Panc1 (cell line): ENCODE measurements around the gene DNAH7. TPM values are rescaled to one million over a fixed set of nuclear protein-coding genes. Genes with fewer than 3 reads are reported as not detected.

Experiments used
- ATAC-seq: fragments of 200-7000 bp; cut with Tn5 transposase; 2 replicates; pipeline ENCODE4 v1.9.1; 2020; ENCODE audit warnings: mild to moderate bottlenecking, moderate library complexity
- BruUV-seq: library from RNA; stranded (reverse); fragments of 400-500 nt; replicated peaks from 2 replicates; lab custom pipeline; 2021; lab: Mats Ljungman, UMichigan
- CTCF ChIA-PET: fragments of 300-600 bp; sonication (Branson Sonifier 250); formaldehyde crosslinking; loops from one replicate; lab custom pipeline; 2022; ENCODE audit warnings: antibody characterized with exemption; lab: Charles Lee
- POLR2A ChIA-PET: fragments of 300-600 bp; sonication (Branson Sonifier 250); formaldehyde crosslinking; loops from one replicate; lab custom pipeline; 2022; ENCODE audit warnings: antibody characterized with exemption; lab: Charles Lee
- DNase-seq: peaks from one replicate; pipeline ENCODE4 v3.0.0-alpha.2; 2010; ENCODE audit warnings: low read depth, low spot score
- H3K27ac ChIP-seq: 2 replicates; pipeline ENCODE4 v1.5.1; 2011; ENCODE audit warnings: mild to moderate bottlenecking, low read length, inconsistent platforms
- H3K27me3 ChIP-seq: fragments of 200-500 bp; sonication (Bioruptor generic); 2 replicates; pipeline ENCODE4 v1.6.0; 2014; ENCODE audit warnings: low read length, inconsistent platforms; ENCODE audit not compliant: control insufficient read depth, insufficient read depth
- H3K36me3 ChIP-seq: fragments of 200-500 bp; sonication (Bioruptor generic); 2 replicates; pipeline ENCODE4 v1.5.1; 2014; ENCODE audit warnings: inconsistent platforms, mild to moderate bottlenecking, low read length, moderate library complexity; ENCODE audit not compliant: control insufficient read depth, insufficient read depth
- H3K4me1 ChIP-seq: 2 replicates; pipeline ENCODE4 v1.5.1; 2011; ENCODE audit warnings: inconsistent platforms, mild to moderate bottlenecking, low read length, moderate library complexity; ENCODE audit not compliant: control insufficient read depth, insufficient read depth
- H3K4me3 ChIP-seq, 2 experiments: 2 replicates each; pipeline ENCODE4 v1.5.1; 2011 to 2012; ENCODE audit warnings: low read depth in 2 of 2, low read length in 2 of 2, mild to moderate bottlenecking in 2 of 2, inconsistent platforms in 1 of 2, moderate library complexity in 1 of 2
- H3K9me3 ChIP-seq: fragments of 200-500 bp; sonication (Bioruptor generic); 2 replicates; pipeline ENCODE4 v1.5.1; 2014; ENCODE audit warnings: low read depth, mild to moderate bottlenecking, inconsistent platforms, low read length, moderate library complexity; ENCODE audit not compliant: control insufficient read depth, insufficient read depth
- POLR2AphosphoS5 ChIP-seq: IDR thresholded peaks from 2 replicates; pipeline ENCODE4 v1.6.1; 2012; ENCODE audit warnings: mild to moderate bottlenecking, low read depth, low read length, moderate library complexity
- SIN3A ChIP-seq: IDR thresholded peaks from 2 replicates; pipeline ENCODE4 v1.6.1; 2012; ENCODE audit warnings: low read depth, mild to moderate bottlenecking, low read length, moderate library complexity, borderline replicate concordance; ENCODE audit not compliant: insufficient read depth
- TCF7L2 ChIP-seq: IDR thresholded peaks from 2 replicates; pipeline ENCODE4 v1.6.1; 2011; ENCODE audit warnings: mild to moderate bottlenecking, low read depth, low read length, inconsistent platforms
- in situ Hi-C: cut with HindIII; loops from 2 replicates; pipeline ENCODE4 v1.10.0; 2016; ENCODE audit warnings: low sequenced_read_pairs, low pct_unique_long_range_greater_than_20kb
- intact Hi-C: fragments of 100-400 bp; cut with micrococcal nuclease; formaldehyde crosslinking; loops from one replicate; pipeline ENCODE4 v1.10.0; 2022; ENCODE audit not compliant: unreplicated experiment
- total RNA-seq: library from RNA; stranded (reverse); gene quantifications from one replicate; pipeline ENCODE4 v1.2.1, GENCODE V29; 2021; ENCODE audit not compliant: unreplicated experiment
- TF ChIP-seq, protein P1 (sequence below), 2 experiments: IDR thresholded peaks; 2 replicates each; pipeline ENCODE4 v1.6.1; 2011 to 2012; ENCODE audit warnings: low read depth in 2 of 2, control low read depth in 1 of 2, low read length in 1 of 2, mild to moderate bottlenecking in 1 of 2, moderate library complexity in 1 of 2; ENCODE audit not compliant: insufficient read depth in 1 of 2
- TF ChIP-seq, protein P2 (sequence below): fragments of 450-650 bp; IDR thresholded peaks from 2 replicates; pipeline ENCODE4 v1.5.1; 2017; ENCODE audit warnings: mild to moderate bottlenecking

DNAH7 gene
- total RNA-seq, 1 experiment from 2014 or later, result 0.98 TPM

DNA sequence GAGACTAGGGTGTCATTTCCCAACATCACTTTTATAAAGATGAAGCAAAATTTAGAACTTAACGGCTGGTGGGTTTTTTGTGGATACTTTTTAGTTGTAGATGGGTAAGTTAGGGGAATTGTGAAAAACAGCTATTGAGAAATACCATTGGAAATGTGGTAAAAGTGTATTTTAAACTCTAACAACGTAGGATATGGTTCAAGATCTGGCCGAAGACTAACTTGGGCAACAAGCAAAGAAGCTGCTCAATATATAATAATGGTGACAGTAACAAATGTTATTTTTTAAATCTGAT lies 1.6 kb downstream of the DNAH7 start:
- POLR2A ChIA-PET, result no interaction called here
- Histone ChIP-seq H3K27me3 (no peaks in the 10 kb centered on the region; the same call in 1 of the 2 replicates), H3K27ac (no peak overlapping the region), H3K4me3 (no peak overlapping the region), H3K9me3 (no peaks in the 10 kb centered on the region), H3K4me1 (peaks cover 8% of the 10 kb centered on the region; the same call in 1 of the 2 replicates), H3K36me3 (no peaks in the 10 kb centered on the region)
- ATAC-seq (no peak), DNase-seq (no peak)
- TF ChIP-seq POLR2AphosphoS5, result no peak
- no peak for TF ChIP-seq TCF7L2
- TF ChIP-seq SIN3A, result no peak
- TF ChIP-seq, protein P1, sequence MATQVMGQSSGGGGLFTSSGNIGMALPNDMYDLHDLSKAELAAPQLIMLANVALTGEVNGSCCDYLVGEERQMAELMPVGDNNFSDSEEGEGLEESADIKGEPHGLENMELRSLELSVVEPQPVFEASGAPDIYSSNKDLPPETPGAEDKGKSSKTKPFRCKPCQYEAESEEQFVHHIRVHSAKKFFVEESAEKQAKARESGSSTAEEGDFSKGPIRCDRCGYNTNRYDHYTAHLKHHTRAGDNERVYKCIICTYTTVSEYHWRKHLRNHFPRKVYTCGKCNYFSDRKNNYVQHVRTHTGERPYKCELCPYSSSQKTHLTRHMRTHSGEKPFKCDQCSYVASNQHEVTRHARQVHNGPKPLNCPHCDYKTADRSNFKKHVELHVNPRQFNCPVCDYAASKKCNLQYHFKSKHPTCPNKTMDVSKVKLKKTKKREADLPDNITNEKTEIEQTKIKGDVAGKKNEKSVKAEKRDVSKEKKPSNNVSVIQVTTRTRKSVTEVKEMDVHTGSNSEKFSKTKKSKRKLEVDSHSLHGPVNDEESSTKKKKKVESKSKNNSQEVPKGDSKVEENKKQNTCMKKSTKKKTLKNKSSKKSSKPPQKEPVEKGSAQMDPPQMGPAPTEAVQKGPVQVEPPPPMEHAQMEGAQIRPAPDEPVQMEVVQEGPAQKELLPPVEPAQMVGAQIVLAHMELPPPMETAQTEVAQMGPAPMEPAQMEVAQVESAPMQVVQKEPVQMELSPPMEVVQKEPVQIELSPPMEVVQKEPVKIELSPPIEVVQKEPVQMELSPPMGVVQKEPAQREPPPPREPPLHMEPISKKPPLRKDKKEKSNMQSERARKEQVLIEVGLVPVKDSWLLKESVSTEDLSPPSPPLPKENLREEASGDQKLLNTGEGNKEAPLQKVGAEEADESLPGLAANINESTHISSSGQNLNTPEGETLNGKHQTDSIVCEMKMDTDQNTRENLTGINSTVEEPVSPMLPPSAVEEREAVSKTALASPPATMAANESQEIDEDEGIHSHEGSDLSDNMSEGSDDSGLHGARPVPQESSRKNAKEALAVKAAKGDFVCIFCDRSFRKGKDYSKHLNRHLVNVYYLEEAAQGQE (IDR thresholded peaks at IDR 0.05; ENCODE audit: insufficient read depth in 1 of 2, low read depth in 2 of 2, low read length in 1 of 2), result no peak
- TF ChIP-seq, protein P2, sequence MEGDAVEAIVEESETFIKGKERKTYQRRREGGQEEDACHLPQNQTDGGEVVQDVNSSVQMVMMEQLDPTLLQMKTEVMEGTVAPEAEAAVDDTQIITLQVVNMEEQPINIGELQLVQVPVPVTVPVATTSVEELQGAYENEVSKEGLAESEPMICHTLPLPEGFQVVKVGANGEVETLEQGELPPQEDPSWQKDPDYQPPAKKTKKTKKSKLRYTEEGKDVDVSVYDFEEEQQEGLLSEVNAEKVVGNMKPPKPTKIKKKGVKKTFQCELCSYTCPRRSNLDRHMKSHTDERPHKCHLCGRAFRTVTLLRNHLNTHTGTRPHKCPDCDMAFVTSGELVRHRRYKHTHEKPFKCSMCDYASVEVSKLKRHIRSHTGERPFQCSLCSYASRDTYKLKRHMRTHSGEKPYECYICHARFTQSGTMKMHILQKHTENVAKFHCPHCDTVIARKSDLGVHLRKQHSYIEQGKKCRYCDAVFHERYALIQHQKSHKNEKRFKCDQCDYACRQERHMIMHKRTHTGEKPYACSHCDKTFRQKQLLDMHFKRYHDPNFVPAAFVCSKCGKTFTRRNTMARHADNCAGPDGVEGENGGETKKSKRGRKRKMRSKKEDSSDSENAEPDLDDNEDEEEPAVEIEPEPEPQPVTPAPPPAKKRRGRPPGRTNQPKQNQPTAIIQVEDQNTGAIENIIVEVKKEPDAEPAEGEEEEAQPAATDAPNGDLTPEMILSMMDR, result peak; percentile 51; the same call in 1 of the 2 replicates
- intact Hi-C loops, result loop anchor here (5.0 to 10.0 kb wide), 3 partner anchors 125 to 752 kb away; no protein-coding TSS in a partner anchor
- in situ Hi-C loops, result no loop called here
- TSS peak; percentile 66 for BruUV-seq
- CTCF ChIA-PET, result no interaction called here

DNA sequence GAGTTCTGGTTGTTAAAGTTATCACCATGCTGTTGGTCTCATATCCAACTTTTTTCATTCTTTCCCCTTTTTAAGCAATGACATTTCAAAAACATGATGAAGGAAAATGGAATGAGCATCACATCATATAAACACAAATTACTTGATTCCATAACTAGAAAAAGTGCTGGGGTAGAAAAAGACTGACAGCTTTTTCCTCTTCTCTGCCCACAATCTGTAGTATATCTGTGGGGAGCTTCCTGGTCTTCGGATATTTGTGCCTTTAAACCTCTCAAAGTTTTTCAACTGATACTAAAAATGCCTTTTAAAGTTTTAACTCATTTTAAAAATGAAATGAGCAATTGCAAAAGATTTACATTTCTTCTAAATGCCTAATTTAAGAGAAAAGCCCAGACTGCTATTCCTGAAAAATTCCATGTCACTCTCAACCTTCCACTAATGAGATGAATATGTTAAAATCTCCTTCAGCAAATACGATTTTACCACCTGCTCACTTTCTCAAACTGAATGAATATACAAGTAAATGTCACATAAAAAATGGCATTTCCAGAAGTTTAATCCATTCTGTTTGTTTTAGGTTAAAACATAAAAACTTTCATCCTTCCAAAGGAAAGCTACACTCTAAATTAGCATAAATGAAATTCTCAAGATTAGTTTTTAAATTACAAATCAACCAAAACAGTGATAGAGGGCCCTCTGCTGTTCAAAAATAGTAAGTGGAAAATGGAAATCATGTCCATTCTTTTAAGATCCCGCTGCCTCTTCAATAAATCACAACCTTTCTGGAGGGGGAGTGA lies 2.1 kb downstream of the DNAH7 start:
- TF ChIP-seq TCF7L2, result no peak
- TF ChIP-seq, protein P2, result peak; percentile 75; the same call in 1 of the 2 replicates
- ATAC-seq (no peak), DNase-seq (no peak)
- peaks cover 8% of the 10 kb centered on the region; the same call in 1 of the 2 replicates for H3K4me1 ChIP-seq
- no peaks in the 10 kb centered on the region; the same call in 1 of the 2 replicates for H3K27me3 ChIP-seq
- no peak overlapping the region for H3K4me3 ChIP-seq
- ChIA-PET CTCF (no interaction called here), POLR2A (interaction anchor here (0.6 kb wide), 1 partner anchor 115 kb away, joined by 7 read pairs; no protein-coding TSS in a partner anchor)
- in situ Hi-C loops (no loop called here), intact Hi-C loops (loop anchor here (5.0 to 10.0 kb wide), 3 partner anchors 124 to 752 kb away; no protein-coding TSS in a partner anchor)
- H3K36me3 ChIP-seq, result no peaks in the 10 kb centered on the region
- H3K27ac ChIP-seq, result no peak overlapping the region
- no TSS peak for BruUV-seq
- no peaks in the 10 kb centered on the region for H3K9me3 ChIP-seq
